ENCODE results near the gene GUCY2F.

DNA sequence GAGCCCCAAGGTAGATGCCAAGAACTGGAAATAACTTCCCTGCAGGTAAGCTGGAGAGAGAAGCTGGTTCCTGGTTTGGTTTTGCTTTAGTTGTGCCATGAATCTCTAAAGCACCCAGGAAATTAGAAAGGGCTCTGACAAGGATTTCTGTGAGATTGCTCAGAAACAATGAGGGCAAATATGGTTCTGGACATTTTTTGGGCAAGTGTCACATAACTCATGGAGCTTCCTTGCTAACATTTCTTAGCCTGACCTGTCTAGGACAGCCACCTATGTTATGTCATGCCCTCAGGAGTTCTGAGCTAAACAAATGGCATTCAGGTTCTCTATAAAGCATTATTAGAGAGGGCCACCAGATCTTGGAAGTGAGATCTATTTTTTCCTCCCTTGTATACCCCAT is 131.8 kb downstream of the GUCY2F start:
- TF ChIP-seq, protein P1, sequence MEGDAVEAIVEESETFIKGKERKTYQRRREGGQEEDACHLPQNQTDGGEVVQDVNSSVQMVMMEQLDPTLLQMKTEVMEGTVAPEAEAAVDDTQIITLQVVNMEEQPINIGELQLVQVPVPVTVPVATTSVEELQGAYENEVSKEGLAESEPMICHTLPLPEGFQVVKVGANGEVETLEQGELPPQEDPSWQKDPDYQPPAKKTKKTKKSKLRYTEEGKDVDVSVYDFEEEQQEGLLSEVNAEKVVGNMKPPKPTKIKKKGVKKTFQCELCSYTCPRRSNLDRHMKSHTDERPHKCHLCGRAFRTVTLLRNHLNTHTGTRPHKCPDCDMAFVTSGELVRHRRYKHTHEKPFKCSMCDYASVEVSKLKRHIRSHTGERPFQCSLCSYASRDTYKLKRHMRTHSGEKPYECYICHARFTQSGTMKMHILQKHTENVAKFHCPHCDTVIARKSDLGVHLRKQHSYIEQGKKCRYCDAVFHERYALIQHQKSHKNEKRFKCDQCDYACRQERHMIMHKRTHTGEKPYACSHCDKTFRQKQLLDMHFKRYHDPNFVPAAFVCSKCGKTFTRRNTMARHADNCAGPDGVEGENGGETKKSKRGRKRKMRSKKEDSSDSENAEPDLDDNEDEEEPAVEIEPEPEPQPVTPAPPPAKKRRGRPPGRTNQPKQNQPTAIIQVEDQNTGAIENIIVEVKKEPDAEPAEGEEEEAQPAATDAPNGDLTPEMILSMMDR (IDR thresholded peaks at IDR 0.05; ENCODE audit: low read length): no peak
- TF ChIP-seq EZH2phosphoT487 (IDR thresholded peaks at IDR 0.05; ENCODE audit: low read length): no peak

All from MM.1S (cell line).